IMR-90 (cell line): ENCODE measurements around the gene KRTAP5-9. TPM values are rescaled to one million over a fixed set of nuclear protein-coding genes. Genes with fewer than 3 reads are reported as not detected.

Experiments used
- ATAC-seq: fragments of 200-7000 bp; cut with Tn5 transposase; 2 replicates; pipeline ENCODE4 v1.9.1; 2020; ENCODE audit warnings: low read depth, mild to moderate bottlenecking, moderate library complexity
- BruUV-seq: library from RNA; stranded (reverse); fragments of 400-500 nt; replicated peaks from 2 replicates; lab custom pipeline; 2021; lab: Mats Ljungman, UMichigan
- CTCF ChIA-PET: fragments of 300-600 bp; formaldehyde crosslinking; extraction: SDS; loops from one replicate; lab custom pipeline; 2021; ENCODE audit warnings: antibody characterized with exemption; lab: Yijun Ruan, JAX
- POLR2A ChIA-PET: fragments of 300-600 bp; sonication (Branson Sonifier 250); formaldehyde crosslinking; loops from one replicate; lab custom pipeline; 2022; ENCODE audit warnings: antibody characterized with exemption; ENCODE audit not compliant: unreplicated experiment; lab: Charles Lee
- DNase-seq: peaks from one replicate; pipeline ENCODE4 v3.0.0; 2013
- H2AFZ ChIP-seq: replicated peaks from 2 replicates; pipeline ENCODE3; 2013; ENCODE audit warnings: low read length, mild to moderate bottlenecking; ENCODE audit not compliant: poor library complexity
- H2AK5ac ChIP-seq: 2 replicates; pipeline ENCODE4 v1.6.1; 2013; ENCODE audit warnings: low read depth, low read length, inconsistent platforms
- H2AK9ac ChIP-seq: replicated peaks from 2 replicates; pipeline ENCODE3; 2013; ENCODE audit warnings: mild to moderate bottlenecking, low read depth, low read length, moderate library complexity; ENCODE audit not compliant: poor library complexity
- H2BK120ac ChIP-seq: 2 replicates; pipeline ENCODE4 v1.6.1; 2013; ENCODE audit warnings: low read depth, low read length, inconsistent platforms
- H2BK15ac ChIP-seq: 3 replicates; pipeline ENCODE4 v1.6.1; 2013; ENCODE audit warnings: low read depth, low read length, inconsistent platforms
- H2BK20ac ChIP-seq: 2 replicates; pipeline ENCODE4 v1.6.1; 2013; ENCODE audit warnings: low read depth, mild to moderate bottlenecking, inconsistent platforms, low read length, moderate library complexity
- H2BK5ac ChIP-seq: 2 replicates; pipeline ENCODE4 v1.6.1; 2013; ENCODE audit warnings: mild to moderate bottlenecking, low read depth, low read length, inconsistent platforms; ENCODE audit not compliant: poor library complexity, severe bottlenecking
- H3K14ac ChIP-seq: replicated peaks from 2 replicates; pipeline ENCODE4 v1.6.1; 2013; ENCODE audit warnings: low read depth, low read length, inconsistent platforms
- H3K18ac ChIP-seq: 2 replicates; pipeline ENCODE4 v1.6.1; 2013; ENCODE audit warnings: low read depth, low read length, control low read depth
- H3K23ac ChIP-seq: 2 replicates; pipeline ENCODE4 v1.6.1; 2013; ENCODE audit warnings: low read depth, low read length, inconsistent platforms
- H3K27ac ChIP-seq: 2 replicates; pipeline ENCODE4 v1.5.1; 2013; ENCODE audit warnings: mild to moderate bottlenecking, control low read depth, low read length; ENCODE audit not compliant: insufficient read depth
- H3K27me3 ChIP-seq: 2 replicates; pipeline ENCODE4 v1.6.1; 2013; ENCODE audit warnings: low read length; ENCODE audit not compliant: control insufficient read depth, insufficient read depth
- H3K36me3 ChIP-seq: 2 replicates; pipeline ENCODE4 v1.6.1; 2013; ENCODE audit warnings: low read length, mixed read lengths; ENCODE audit not compliant: control insufficient read depth, insufficient read depth
- H3K4ac ChIP-seq: 2 replicates; pipeline ENCODE4 v1.6.1; 2013; ENCODE audit warnings: low read depth, low read length, inconsistent platforms
- H3K4me1 ChIP-seq: 2 replicates; pipeline ENCODE4 v1.6.1; 2013; ENCODE audit warnings: low read length, mixed read lengths; ENCODE audit not compliant: control insufficient read depth, insufficient read depth
- H3K4me2 ChIP-seq: 2 replicates; pipeline ENCODE4 v1.6.1; 2013; ENCODE audit warnings: low read depth, mild to moderate bottlenecking, control low read depth, low read length, moderate library complexity
- H3K4me3 ChIP-seq: 2 replicates; pipeline ENCODE4 v1.5.1; 2013; ENCODE audit warnings: low read depth, mild to moderate bottlenecking, control low read depth, low read length, moderate library complexity; ENCODE audit not compliant: insufficient read depth
- H3K56ac ChIP-seq: 2 replicates; pipeline ENCODE4 v1.6.1; 2013; ENCODE audit warnings: low read length, inconsistent platforms; ENCODE audit not compliant: insufficient read depth; ENCODE audit errors: extremely low read depth
- H3K79me1 ChIP-seq, 2 experiments: 2 replicates each; pipeline ENCODE4 v1.6.1; 2013; ENCODE audit warnings: low read length in 2 of 2, inconsistent platforms in 1 of 2, low read depth in 1 of 2
- H3K9ac ChIP-seq: 2 replicates; pipeline ENCODE4 v1.6.1; 2013; ENCODE audit warnings: low read depth, low read length, control low read depth
- H3K9me1 ChIP-seq: 2 replicates; pipeline ENCODE4 v1.6.1; 2013; ENCODE audit warnings: low read length, inconsistent platforms; ENCODE audit not compliant: insufficient read depth
- H3K9me3 ChIP-seq: 2 replicates; pipeline ENCODE4 v1.6.1; 2013; ENCODE audit warnings: low read length; ENCODE audit not compliant: control insufficient read depth, insufficient read depth
- H4K20me1 ChIP-seq: 2 replicates; pipeline ENCODE4 v1.6.1; 2013; ENCODE audit warnings: low read length, inconsistent platforms; ENCODE audit not compliant: insufficient read depth
- H4K5ac ChIP-seq: 2 replicates; pipeline ENCODE4 v1.6.1; 2013; ENCODE audit warnings: mild to moderate bottlenecking, low read depth, low read length, control low read depth
- H4K8ac ChIP-seq, 2 experiments: 2 replicates each; pipeline ENCODE4 v1.6.1; 2013; ENCODE audit warnings: low read depth in 2 of 2, low read length in 2 of 2, control low read depth in 1 of 2, inconsistent platforms in 1 of 2
- H4K91ac ChIP-seq: 2 replicates; pipeline ENCODE4 v1.6.1; 2013; ENCODE audit warnings: low read depth, low read length, inconsistent platforms; ENCODE audit not compliant: insufficient read depth
- FOS ChIP-seq: fragments of 150-350 bp; IDR thresholded peaks from 2 replicates; pipeline ENCODE4 v1.6.1; 2016; ENCODE audit warnings: low read depth, low read length
- NFE2L2 ChIP-seq: fragments of 150-350 bp; IDR thresholded peaks from 2 replicates; pipeline ENCODE4 v1.6.1; 2016; ENCODE audit warnings: low read depth, mild to moderate bottlenecking, low read length
- SMC3 ChIP-seq: fragments of 150-350 bp; IDR thresholded peaks from 2 replicates; pipeline ENCODE4 v1.6.1; 2016; ENCODE audit warnings: low read depth, mild to moderate bottlenecking, antibody characterized with exemption, low read length, moderate library complexity
- WGBS, 2 experiments: methylation state at CpG; one replicate each; pipeline versions ENCODE4 v1.1.5 to v1.1.7; 2013; ENCODE audit warnings: missing lambda C conversion rate in 2 of 2; ENCODE audit not compliant: insufficient read length in 1 of 2; ENCODE audit errors: extremely low coverage in 2 of 2; 5-methylcytosine and 5-hydroxymethylcytosine counted together
- dilution Hi-C: fragments of 300-500 bp; cut with HindIII; formaldehyde crosslinking; loops from one replicate; pipeline ENCODE4 v1.14.3; 2018; ENCODE audit warnings: low sequenced_read_pairs; ENCODE audit not compliant: unreplicated experiment
- in situ Hi-C: fragments of 300-500 bp; cut with MboI; formaldehyde crosslinking; loops from 3 replicates; pipeline ENCODE4 v1.14.3; 2019; ENCODE audit warnings: low sequenced_read_pairs, inconsistent platforms, mixed read lengths
- intact Hi-C: fragments of 100-400 bp; cut with micrococcal nuclease; formaldehyde crosslinking; loops from 2 replicates; pipeline ENCODE4 v1.10.0; 2022
- polyA plus RNA-seq, 3 experiments: library from polyadenylated mRNA; depleted of rRNA; stranded (reverse); fragments of >200 nt; gene quantifications; 2 replicates each; pipeline ENCODE4 v1.2.3, GENCODE V29; 2012; ENCODE audit warnings: low replicate concordance in 1 of 3
- total RNA-seq: library from RNA; depleted of rRNA; stranded (reverse); fragments of >200 nt; gene quantifications from 2 replicates; pipeline ENCODE4 v1.2.3, GENCODE V29; 2012

KRTAP5-9 gene
- total and polyA plus RNA-seq, 2 of the 4 experiments (the other 2 are of a cell fraction), result 0.09 TPM; not detected in 1

DNA sequence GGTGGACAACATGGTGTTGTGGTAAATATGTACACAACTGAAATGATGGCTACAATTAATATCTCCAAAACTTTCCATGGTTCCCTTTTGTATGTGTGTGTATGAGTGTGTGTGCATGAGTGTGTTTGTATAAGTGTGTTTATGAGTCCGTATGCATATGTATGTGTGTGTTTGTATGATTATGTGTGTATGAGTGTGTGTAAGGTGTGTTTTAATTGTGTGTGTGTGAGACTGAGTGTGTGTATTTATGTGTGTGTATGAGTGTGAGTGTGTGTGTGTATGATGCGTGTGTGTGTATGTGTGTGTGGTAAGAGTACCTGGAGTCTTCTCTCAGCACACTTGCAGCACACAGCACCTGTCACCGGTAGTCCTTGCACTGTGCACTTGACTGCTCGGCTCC, 7.8 kb downstream of the KRTAP5-9 start:
- intact Hi-C loops (no loop called here), in situ Hi-C loops (no loop called here), dilution Hi-C loops (no loop called here)
- WGBS, 2 experiments, result 100% methylated on average over 1 of the region's 4 CpGs; no CpG with 5 or more reads in 1 of the 2 experiments
- ChIA-PET CTCF (no interaction called here), POLR2A (no interaction called here)
- no peak overlapping the region for H4K8ac ChIP-seq
- H3K36me3 ChIP-seq, result no peaks in the 10 kb centered on the region
- H2BK15ac ChIP-seq, result no peak overlapping the region
- H2BK120ac ChIP-seq, result no peak overlapping the region
- no TSS peak for BruUV-seq
- H2AK5ac ChIP-seq, result no peak overlapping the region
- no peak overlapping the region for H3K9ac ChIP-seq
- no peak overlapping the region for H3K56ac ChIP-seq
- DNase-seq, result no peak
- TF ChIP-seq FOS, result no peak
- no peak for TF ChIP-seq NFE2L2
- TF ChIP-seq SMC3, result no peak
- no peak for ATAC-seq
- no peaks in the 10 kb centered on the region for H4K20me1 ChIP-seq
- H3K4ac ChIP-seq, result no peak overlapping the region
- no peak overlapping the region for H3K14ac ChIP-seq
- no peaks in the 10 kb centered on the region for H3K9me1 ChIP-seq
- no peak overlapping the region for H2AFZ ChIP-seq
- no peak overlapping the region for H3K4me3 ChIP-seq
- H4K91ac ChIP-seq, result no peak overlapping the region
- no peak overlapping the region for H3K27ac ChIP-seq
- H2BK5ac ChIP-seq, result no peak overlapping the region
- no peak overlapping the region for H4K5ac ChIP-seq
- 0 out of 2 replicates have a peak, but pooled peaks cover 3% of the 10 kb centered on the region for H3K27me3 ChIP-seq
- H3K18ac ChIP-seq, result no peak overlapping the region
- H3K79me1 ChIP-seq, result no peaks in the 10 kb centered on the region
- no peak overlapping the region for H3K23ac ChIP-seq
- H3K4me1 ChIP-seq, result no peaks in the 10 kb centered on the region
- no peak overlapping the region for H2AK9ac ChIP-seq
- no peak overlapping the region for H3K4me2 ChIP-seq
- H3K9me3 ChIP-seq, result no peaks in the 10 kb centered on the region
- H2BK20ac ChIP-seq, result no peak overlapping the region
